Breast epithelium (tissue), 3 donors: ENCODE results near the gene CPED1.

Experiments used
- CTCF ChIP-seq, 3 donors: fragments of 450-650 bp; IDR thresholded peaks; one replicate each; pipeline ENCODE4 v1.5.1; 2016 to 2017; ENCODE audit warnings: antibody characterized with exemption in 3 of 3, mild to moderate bottlenecking in 3 of 3, moderate library complexity in 3 of 3
- POLR2A ChIP-seq: fragments of 450-650 bp; IDR thresholded peaks from one replicate; pipeline ENCODE4 v1.6.1; 2016; ENCODE audit warnings: antibody characterized with exemption, mild to moderate bottlenecking, moderate library complexity

DNA sequence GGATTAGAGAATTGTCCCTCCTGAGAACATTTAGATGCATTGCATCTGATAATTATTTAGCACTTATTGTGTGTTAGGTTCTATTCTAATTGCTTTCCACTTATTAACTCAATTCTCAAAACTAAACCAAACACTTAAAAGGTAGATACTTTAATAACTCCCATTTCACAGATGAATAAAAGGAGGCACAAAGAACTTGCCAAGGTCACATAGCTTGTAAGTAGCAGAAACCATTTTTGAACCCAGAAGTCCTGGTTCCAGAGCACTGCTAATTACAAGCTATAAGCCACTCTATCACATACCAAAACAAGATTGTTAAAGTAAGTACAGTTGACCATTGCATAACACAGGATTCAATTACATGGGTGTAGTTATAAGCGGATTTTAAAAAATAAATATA is 164.9 kb downstream of the CPED1 start:
- TF ChIP-seq CTCF (IDR thresholded peaks at IDR 0.05) (no peak), POLR2A (no peak)
